B cell (primary cell): Measurements from ENCODE around the gene CHST10. TPM values are rescaled to one million over a fixed set of nuclear protein-coding genes. Genes with fewer than 3 reads are reported as not detected.

Experiments
- ATAC-seq: fragments of 200-7000 bp; cut with Tn5 transposase; one replicate; pipeline ENCODE4 v1.10.0; 2021; ENCODE audit warnings: low read depth, mild to moderate bottlenecking, moderate number of reproducible peaks, moderate library complexity
- CTCF ChIA-PET: fragments of 350-600 bp; sonication (Branson Sonifier 250); formaldehyde crosslinking; loops from one replicate; lab custom pipeline; 2021; ENCODE audit warnings: antibody characterized with exemption, inconsistent platforms; lab: Charles Lee
- POLR2A ChIA-PET: fragments of 350-600 bp; sonication (Branson Sonifier 250); formaldehyde crosslinking; loops from one replicate; lab custom pipeline; 2021; ENCODE audit warnings: antibody characterized with exemption; lab: Charles Lee
- DNase-seq: peaks from one replicate; pipeline ENCODE4 v3.0.0; 2013
- H2AFZ ChIP-seq: 2 replicates; pipeline ENCODE4 v1.6.1; 2012; ENCODE audit warnings: mild to moderate bottlenecking, low read depth, low read length; ENCODE audit not compliant: insufficient read depth, poor library complexity, severe bottlenecking
- H3K27ac ChIP-seq, 2 donors: 1 replicate in 1 of 2; 2 replicates in 1 of 2; pipeline ENCODE4 v1.5.1; 2012 to 2013; ENCODE audit warnings: low read length in 2 of 2, mild to moderate bottlenecking in 2 of 2, moderate library complexity in 1 of 2
- H3K27me3 ChIP-seq, 4 experiments: fragments of 200-600 bp in 1 of 4; sonication (generic) in 1 of 4; replicated peaks in 1 of 4; 1 replicate in 2 of 4; 2 replicates in 2 of 4; pipeline versions ENCODE4 v1.6.1 to v1.7.0; 2013 to 2016; ENCODE audit warnings: low read length in 3 of 4, mild to moderate bottlenecking in 2 of 4, mixed read lengths in 1 of 4, moderate library complexity in 1 of 4; ENCODE audit not compliant: insufficient read depth in 4 of 4, control insufficient read depth in 3 of 4; ENCODE audit errors: control extremely low read depth in 1 of 4
- H3K36me3 ChIP-seq, 2 experiments: replicated peaks in 1 of 2; 1 replicate in 1 of 2; 2 replicates in 1 of 2; pipeline versions ENCODE4 v1.6.1 to v1.7.1; 2013; ENCODE audit warnings: low read length in 1 of 2; ENCODE audit not compliant: insufficient read depth in 2 of 2, control insufficient read depth in 1 of 2; ENCODE audit errors: control extremely low read depth in 1 of 2, extremely low read depth in 1 of 2
- H3K4me1 ChIP-seq, 2 donors: fragments of 200-600 bp in 1 of 2; sonication (generic) in 1 of 2; 1 replicate in 1 of 2; 2 replicates in 1 of 2; pipeline versions ENCODE4 v1.5.1 to v1.6.1; 2013 to 2017; ENCODE audit warnings: low read length in 2 of 2; ENCODE audit not compliant: control insufficient read depth in 2 of 2, insufficient read depth in 2 of 2
- H3K4me2 ChIP-seq: replicated peaks from 2 replicates; pipeline ENCODE3; 2012; ENCODE audit warnings: mild to moderate bottlenecking, low read depth, low read length; ENCODE audit not compliant: poor library complexity, severe bottlenecking
- H3K4me3 ChIP-seq, 5 experiments: fragments of 200-600 bp in 1 of 5; sonication (generic) in 1 of 5; 1 replicate in 3 of 5; 2 replicates in 2 of 5; pipeline versions ENCODE4 v1.5.1 to v1.7.0; 2011 to 2016; ENCODE audit warnings: low read length in 4 of 5, mild to moderate bottlenecking in 4 of 5, low read depth in 2 of 5, control low read depth in 1 of 5, moderate library complexity in 1 of 5; ENCODE audit not compliant: insufficient read depth in 1 of 5; ENCODE audit errors: control extremely low read depth in 1 of 5, extremely low read depth in 1 of 5
- H3K79me2 ChIP-seq: fragments of 200-600 bp; sonication (generic); one replicate; pipeline ENCODE4 v1.6.0; 2016; ENCODE audit warnings: low read length; ENCODE audit not compliant: control insufficient read depth, insufficient read depth
- H3K9ac ChIP-seq: fragments of 200-600 bp; sonication (generic); 2 replicates; pipeline ENCODE4 v1.6.1; 2017; ENCODE audit warnings: mild to moderate bottlenecking, low read length, moderate library complexity
- H3K9me3 ChIP-seq, 3 donors: one replicate each; pipeline versions ENCODE4 v1.6.1 to v1.7.1; 2013; ENCODE audit warnings: low read length in 2 of 3; ENCODE audit not compliant: control insufficient read depth in 2 of 3, insufficient read depth in 1 of 3; ENCODE audit errors: control extremely low read depth in 1 of 3
- H4K20me1 ChIP-seq: 2 replicates; pipeline ENCODE4 v1.6.0; 2012; ENCODE audit warnings: mild to moderate bottlenecking, low read length; ENCODE audit not compliant: insufficient read depth, control insufficient read depth, poor library complexity, severe bottlenecking
- H3K27ac Mint-ChIP-seq: one replicate; pipeline ENCODE4 v1.8.0; 2021; ENCODE audit warnings: mixed read lengths
- H3K27me3 Mint-ChIP-seq: one replicate; pipeline ENCODE4 v1.8.0; 2021; ENCODE audit warnings: mixed read lengths
- H3K4me1 Mint-ChIP-seq: one replicate; pipeline ENCODE4 v1.8.0; 2021; ENCODE audit warnings: mixed read lengths
- H3K4me3 Mint-ChIP-seq: one replicate; pipeline ENCODE4 v1.8.0; 2021; ENCODE audit warnings: mixed read lengths
- H3K9me3 Mint-ChIP-seq: one replicate; pipeline ENCODE4 v1.8.0; 2022; ENCODE audit warnings: mixed read lengths; ENCODE audit not compliant: insufficient read depth
- CTCF ChIP-seq: fragments of 200-600 bp; IDR thresholded peaks from one replicate; pipeline ENCODE4 v1.8.0; 2022; ENCODE audit warnings: antibody characterized with exemption, mild to moderate bottlenecking
- EZH2 ChIP-seq: IDR thresholded peaks from 2 replicates; pipeline ENCODE4 v1.6.1; 2012; ENCODE audit warnings: borderline replicate concordance, low read depth, mild to moderate bottlenecking, moderate library complexity, low read length; ENCODE audit not compliant: insufficient read depth, poor library complexity, severe bottlenecking
- WGBS: methylation state at CpG from one replicate; pipeline ENCODE4 v1.1.5; 2013; ENCODE audit warnings: missing lambda C conversion rate; ENCODE audit not compliant: insufficient coverage; 5-methylcytosine and 5-hydroxymethylcytosine counted together
- intact Hi-C: fragments of 100-400 bp; cut with micrococcal nuclease; formaldehyde crosslinking; loops from one replicate; pipeline ENCODE4 v1.10.0; 2022
- polyA plus RNA-seq: library from polyadenylated mRNA; depleted of rRNA; stranded (reverse); fragments of >200 nt; gene quantifications from 2 replicates; pipeline ENCODE4 v1.2.3, GENCODE V29; 2012
- total RNA-seq, 2 donors: library from RNA; stranded (reverse); fragments of 120-200 nt in 1 of 2; gene quantifications; 1 replicate in 1 of 2; 2 replicates in 1 of 2; pipeline versions ENCODE4 v1.2.3 to v1.2.4, GENCODE V29; 2013 to 2022

CHST10 gene
- total and polyA plus RNA-seq, 2 donors (not counting 1 experiment from before 2014, with no cell fraction given), result 5.2 to 9.9 TPM

DNA sequence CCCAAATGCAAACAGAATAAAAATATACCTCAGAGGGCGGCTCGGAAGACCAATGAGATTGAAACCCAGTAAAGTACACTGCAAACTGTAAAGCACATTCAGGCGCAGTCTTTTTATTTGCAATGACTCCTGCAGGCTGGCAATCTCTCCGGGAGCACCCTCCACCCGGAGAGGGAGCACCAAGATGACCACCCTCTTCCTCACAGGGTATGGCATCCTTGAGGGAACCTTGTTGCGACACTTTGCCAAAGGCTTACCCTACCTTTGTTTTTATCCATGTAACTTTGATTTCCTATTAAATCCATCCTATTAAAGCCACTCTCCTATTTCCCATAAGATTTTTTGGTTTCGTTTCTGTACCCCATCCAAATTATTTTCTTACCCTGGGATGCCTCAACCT, 16.2 kb downstream of the CHST10 start:
- intact Hi-C loops, result no loop called here
- peaks cover under 1% of the 10 kb centered on the region in 2 donors for H3K4me1 ChIP-seq
- no peak overlapping the region for H3K4me2 ChIP-seq
- no peaks in the 10 kb centered on the region for H3K9me3 ChIP-seq
- 99% methylated on average over 7 of the region's 7 CpGs for WGBS
- no peaks in the 10 kb centered on the region for H4K20me1 ChIP-seq
- CTCF ChIA-PET, result interaction anchor here (0.8 kb wide), 1 partner anchor 20 kb away, joined by 3 read pairs; no protein-coding TSS in a partner anchor
- no peaks in the 10 kb centered on the region for H3K79me2 ChIP-seq
- no peak overlapping the region for H2AFZ ChIP-seq
- no peak overlapping the region for H3K4me3 Mint-ChIP-seq
- POLR2A ChIA-PET, result no interaction called here
- peaks cover 0 to 11% of the 10 kb centered on the region in 2 experiments for H3K36me3 ChIP-seq
- no peak for ATAC-seq
- DNase-seq, result no peak
- H3K9me3 Mint-ChIP-seq, result no peaks in the 10 kb centered on the region
- H3K27ac ChIP-seq, result no peak overlapping the region
- H3K27ac Mint-ChIP-seq, result no peak overlapping the region
- TF ChIP-seq EZH2 (no peak), CTCF (no peak)
- H3K27me3 Mint-ChIP-seq, result no peaks in the 10 kb centered on the region
- H3K27me3 ChIP-seq, result no peaks in the 10 kb centered on the region
- H3K9ac ChIP-seq, result no peak overlapping the region
- H3K4me1 Mint-ChIP-seq, result peaks cover 2% of the 10 kb centered on the region
- no peak overlapping the region for H3K4me3 ChIP-seq

DNA sequence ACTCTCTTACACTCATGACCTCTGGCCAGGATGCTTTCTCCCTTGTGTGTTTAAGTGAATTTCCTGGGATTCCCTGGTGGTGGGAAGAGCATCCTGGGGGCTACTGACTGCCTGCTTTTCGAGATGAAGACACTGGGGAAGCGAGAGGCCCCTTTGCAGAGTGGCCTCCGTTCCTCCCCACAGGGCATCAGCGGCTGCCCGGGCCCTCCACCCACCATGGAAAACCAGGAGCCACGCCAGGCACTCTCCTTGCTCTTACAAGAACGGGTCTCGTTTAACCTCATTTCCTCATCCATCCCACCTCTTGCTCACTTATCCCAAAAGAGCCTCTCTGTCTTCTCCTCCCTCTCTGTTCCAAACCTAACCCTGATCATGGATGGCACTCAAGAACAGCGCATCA, 17.8 kb downstream of the CHST10 start:
- Histone ChIP-seq H3K9me3 (no peaks in the 10 kb centered on the region), H3K27ac (no peak overlapping the region), H4K20me1 (no peaks in the 10 kb centered on the region), H3K79me2 (no peaks in the 10 kb centered on the region), H3K27me3 (no peaks in the 10 kb centered on the region), H2AFZ (no peak overlapping the region), H3K4me2 (no peak overlapping the region), H3K36me3 (peaks cover 0 to 7% of the 10 kb centered on the region in 2 experiments), H3K4me3 (no peak overlapping the region), H3K9ac (no peak overlapping the region), H3K4me1 (peaks cover 13 to 15% of the 10 kb centered on the region in 2 donors)
- H3K27ac Mint-ChIP-seq, result no peak overlapping the region
- POLR2A ChIA-PET, result no interaction called here
- CTCF ChIA-PET, result no interaction called here
- WGBS, result 93% methylated on average over 8 of the region's 9 CpGs
- H3K4me1 Mint-ChIP-seq, result peaks cover 18% of the 10 kb centered on the region
- DNase-seq (no peak), ATAC-seq (no peak)
- H3K9me3 Mint-ChIP-seq, result no peaks in the 10 kb centered on the region
- intact Hi-C loops, result loop anchor here (10.0 kb wide), 2 partner anchors 285 to 475 kb away; no protein-coding TSS in a partner anchor
- H3K27me3 Mint-ChIP-seq, result no peaks in the 10 kb centered on the region
- no peak overlapping the region for H3K4me3 Mint-ChIP-seq
- TF ChIP-seq CTCF (no peak), EZH2 (no peak)
